ENCODE results near the gene DAB1.

- TF ChIP-seq CTCF (IDR thresholded peaks at IDR 0.05) (no peak), POLR2A (IDR thresholded peaks at IDR 0.05) (no peak)
Measured at GRCh38 chr1:57066980-57067610, 356.8 kb downstream of the DAB1 start.

Measured in right lobe of liver (tissue), 4 donors.